COR-L47 (cell line): Measurements from ENCODE around the gene DIRAS2.
"Not testable (repeated sequence)": the region's sequence is repeated elsewhere in the genome, so short reads cannot be mapped to it uniquely, and the experiment has no call there.

ENCODE experiments used
- DNase-seq: peaks from one replicate; lab custom pipeline; 2025; lab: John Stamatoyannopoulos, UW

The DIRAS2 gene, protein sequence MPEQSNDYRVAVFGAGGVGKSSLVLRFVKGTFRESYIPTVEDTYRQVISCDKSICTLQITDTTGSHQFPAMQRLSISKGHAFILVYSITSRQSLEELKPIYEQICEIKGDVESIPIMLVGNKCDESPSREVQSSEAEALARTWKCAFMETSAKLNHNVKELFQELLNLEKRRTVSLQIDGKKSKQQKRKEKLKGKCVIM

DNA sequence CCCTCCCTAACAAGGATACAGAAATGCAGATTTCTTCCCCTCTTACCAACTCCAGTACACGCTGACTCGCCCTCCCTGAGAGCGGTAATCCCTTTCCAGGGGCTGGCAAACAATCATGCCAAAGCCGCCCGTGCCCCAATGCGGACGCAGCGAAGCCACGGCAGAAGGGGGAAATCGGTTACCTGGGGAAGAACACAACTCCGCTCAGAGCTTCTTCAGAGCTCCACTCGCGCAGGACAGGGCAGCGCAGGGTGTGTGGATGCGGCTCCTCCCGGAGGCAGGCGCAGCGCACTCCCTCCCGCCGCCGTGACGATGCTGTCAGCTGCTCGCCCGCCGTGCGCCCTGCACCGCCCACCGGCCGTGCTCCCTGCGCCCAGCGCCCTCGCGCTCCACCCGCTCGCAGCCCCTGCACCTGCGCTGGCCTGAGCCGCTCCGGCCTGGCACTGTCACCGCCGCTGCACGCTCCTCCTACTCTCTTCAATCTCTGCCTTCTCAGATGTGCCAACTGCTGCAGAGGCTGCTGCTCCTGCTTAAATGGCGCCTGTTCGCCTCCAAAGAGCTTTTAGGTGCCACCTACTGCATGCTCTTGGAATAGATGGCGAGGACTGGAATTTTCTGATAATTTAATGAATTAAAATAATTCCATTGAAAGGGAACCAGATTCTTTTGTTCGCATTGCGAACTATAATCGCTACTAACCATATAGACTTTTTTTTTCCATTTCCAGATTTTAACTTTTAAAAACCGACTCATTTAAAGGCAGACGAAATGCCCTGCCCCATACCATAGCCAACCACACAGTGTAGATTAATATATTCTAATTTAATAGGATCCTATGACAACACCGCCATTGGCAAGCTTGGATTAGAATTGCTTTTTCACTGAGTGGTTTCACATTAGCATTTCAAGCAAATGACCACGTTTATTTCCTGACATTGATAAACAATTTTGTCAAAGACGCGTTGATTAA, at the start of gene DIRAS2:
TSS of gene DIRAS2 (minus strand) at position 255 of the 970 bp plus-strand sequence. CDS start 28,997 bp downstream, outside the sequence.
- DNase-seq, result peak; percentile 92

DNA sequence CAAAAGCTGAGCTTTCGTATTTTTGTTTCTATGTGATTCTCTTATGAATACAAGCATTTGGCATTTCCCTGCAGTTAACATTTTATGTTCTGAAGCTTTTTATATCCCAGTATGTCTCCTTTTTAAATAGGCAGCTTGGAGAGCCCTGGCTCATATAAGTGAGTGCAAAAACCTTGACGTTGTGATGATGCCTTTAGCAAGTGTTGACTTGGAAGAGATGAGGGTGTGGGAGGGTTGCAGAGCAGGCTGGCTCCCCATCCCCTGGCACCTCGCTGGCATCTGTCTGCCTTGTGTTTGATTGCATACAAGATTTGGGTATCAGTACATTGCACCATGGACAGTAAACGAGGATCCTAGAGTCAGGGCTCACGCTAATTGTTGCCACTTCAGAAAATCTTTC, 42.1 kb upstream of the DIRAS2 start:
- DNase-seq, result no peak

DNA sequence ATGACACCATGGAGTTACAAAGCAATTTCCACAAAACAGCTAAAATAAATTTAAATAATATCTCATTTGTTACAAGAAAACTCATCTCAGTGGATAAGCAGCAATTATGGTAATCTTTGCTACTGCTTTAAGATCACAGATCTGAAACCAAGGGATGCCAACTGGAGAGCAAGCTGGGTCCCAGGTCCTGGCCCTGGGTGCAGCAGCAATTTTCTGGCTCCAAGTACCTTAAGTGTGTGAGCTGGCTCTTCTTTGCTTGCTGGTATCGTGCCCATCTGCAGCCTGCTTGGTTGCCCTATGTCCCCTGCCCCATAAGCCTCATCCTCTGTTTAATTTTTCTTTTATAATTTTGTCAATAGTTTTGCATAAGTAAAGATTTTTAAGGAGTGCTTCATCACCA, 41.5 kb upstream of the DIRAS2 start:
- DNase-seq, result no peak

DNA sequence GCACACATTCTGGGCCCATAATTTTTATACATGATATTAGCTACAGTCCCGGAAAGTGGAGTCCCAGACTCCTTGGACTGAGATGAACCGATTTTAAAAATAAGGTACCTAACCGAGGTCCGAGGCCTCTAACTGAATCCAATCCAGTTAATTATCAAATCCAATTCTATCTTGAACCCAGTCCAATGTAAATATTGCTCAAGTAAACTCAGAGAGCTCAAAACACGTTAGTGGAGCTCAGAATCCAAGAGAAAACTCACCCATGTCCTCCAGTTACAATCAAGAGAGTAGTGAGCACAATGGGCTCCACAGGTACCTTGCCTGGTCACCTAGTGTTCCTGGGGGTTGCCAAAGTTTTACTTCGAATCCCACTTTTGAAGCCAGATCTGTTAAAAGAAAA, 37.9 kb upstream of the DIRAS2 start:
- no peak for DNase-seq

DNA sequence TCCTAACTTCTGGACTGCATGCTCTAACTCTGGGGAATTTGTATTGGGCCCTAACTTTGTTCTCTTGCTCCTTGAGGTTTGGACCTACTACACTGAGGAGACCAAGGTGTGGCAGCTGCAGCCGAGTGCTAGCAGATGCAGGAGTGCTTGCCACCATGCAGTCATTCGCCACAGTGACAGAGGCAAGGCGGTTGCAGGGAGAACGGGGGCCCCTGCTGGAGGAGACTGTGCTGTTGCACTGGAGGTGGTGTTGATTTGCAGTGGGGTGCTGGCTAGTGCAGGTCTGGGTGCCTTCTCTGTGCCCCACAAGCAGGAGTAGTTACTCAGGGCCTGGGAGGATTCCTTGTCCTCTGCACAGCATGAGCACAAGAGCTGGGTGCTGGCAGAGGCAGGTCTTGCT, 22.4 kb upstream of the DIRAS2 start:
- no peak for DNase-seq

DNA sequence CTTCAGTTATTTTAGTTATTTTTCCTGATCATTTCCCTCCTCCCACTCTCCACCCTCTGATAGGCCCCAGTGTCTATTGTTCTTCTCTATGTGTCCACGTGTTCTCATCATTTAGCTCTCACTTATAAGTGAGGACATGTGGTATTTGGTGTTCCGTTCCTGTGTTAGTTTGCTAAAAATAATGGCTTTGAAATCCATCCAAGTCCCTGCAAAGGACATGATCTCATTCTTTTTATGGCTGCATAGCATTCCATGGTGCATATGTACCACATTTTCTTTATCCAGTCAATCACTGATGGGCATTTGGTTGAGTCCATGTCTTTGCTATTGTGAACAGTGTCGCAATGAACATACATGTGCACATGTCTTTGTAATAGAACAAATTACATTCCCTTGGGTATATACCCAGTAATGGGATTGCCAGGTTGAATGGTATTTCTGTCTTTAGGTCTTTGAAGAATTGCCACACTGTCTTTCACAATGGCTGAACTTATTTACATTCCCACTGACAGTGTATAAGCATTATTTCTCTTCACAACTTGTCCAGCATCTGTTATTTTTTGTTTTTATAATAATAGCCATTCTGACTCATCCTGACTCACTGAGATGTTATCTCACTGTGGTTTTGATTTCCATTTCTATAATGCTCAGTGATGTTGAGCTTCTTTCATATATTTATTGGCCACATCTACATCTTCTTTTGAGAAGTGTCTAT, 17.2 kb upstream of the DIRAS2 start:
- DNase-seq, result no peak

DNA sequence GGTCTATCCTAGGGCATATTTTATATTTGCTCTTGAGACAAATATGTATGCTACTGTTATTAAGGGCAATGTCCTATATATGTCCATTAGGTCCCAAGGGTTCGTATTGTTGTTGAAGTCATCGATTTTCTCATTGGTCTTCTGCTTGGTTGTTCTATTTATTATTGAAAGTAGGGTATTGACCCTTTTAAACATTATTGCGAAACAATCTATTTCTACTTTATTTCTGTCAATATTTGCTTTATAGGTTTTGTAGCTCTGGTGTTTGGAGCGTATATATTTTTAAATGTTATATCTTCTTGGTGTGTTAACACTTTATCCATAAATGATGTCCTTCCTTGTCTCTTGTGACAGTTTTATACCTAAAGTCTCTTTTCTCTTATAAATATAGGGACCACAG, 16.2 kb upstream of the DIRAS2 start:
- no peak for DNase-seq

DNA sequence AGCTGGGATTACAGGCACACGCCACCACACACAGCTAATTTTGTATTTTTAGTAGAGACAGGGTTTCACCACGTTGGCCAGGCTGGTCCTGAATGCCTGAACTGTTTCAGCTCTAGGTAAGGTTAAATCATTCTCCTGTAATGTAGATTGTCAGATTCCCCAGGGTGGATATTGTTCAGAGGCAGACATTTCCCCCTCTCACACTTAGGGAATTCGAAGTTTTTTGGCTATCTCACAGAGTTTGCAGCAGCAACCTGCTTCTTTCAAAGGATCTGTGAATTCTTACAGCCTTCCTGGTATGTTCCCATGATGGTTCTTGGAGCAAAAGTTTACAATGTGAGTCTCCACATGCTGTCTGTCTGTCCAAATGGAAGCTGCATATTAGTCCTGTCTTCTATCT, 15.6 kb upstream of the DIRAS2 start:
- DNase-seq, result no peak

DNA sequence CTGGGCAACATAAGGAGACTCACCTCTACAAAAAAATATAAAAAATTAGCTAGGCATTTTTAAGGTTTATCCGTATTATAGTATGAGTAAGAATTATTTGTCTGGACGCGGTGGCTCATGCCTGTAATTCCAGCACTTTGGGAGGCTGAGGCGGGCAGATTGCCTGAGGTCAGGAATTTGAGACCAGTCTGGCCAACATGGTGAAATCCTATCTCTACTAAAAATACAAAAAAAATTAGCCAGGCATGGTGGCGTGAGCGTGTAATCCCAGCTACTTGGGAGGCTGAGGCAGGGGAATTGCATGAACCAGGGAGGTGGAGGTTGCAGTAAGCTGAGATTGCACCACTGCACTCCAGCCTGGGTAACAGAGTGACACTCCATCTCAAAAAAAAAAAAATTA, 14.3 kb upstream of the DIRAS2 start:
- DNase-seq, result not testable (repeated sequence)

DNA sequence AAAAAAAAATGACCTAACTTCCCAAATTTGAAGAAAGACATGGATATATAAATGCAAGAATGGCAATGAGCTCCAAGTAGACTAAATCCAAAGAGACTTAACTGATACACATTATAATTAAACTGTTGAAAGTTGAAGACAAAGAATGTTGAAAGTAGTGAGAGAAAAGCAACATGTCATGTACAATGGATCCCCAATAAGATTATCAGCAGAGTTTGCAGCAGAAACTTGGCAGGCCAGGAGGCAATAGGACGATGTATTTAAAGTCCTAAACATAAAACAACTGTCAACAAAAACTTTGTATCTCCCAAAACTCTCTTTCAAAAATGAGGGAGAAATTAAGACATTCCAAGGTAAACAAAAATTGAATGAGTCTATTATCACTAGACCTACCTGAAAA, 8.6 kb upstream of the DIRAS2 start:
- DNase-seq, result no peak

DNA sequence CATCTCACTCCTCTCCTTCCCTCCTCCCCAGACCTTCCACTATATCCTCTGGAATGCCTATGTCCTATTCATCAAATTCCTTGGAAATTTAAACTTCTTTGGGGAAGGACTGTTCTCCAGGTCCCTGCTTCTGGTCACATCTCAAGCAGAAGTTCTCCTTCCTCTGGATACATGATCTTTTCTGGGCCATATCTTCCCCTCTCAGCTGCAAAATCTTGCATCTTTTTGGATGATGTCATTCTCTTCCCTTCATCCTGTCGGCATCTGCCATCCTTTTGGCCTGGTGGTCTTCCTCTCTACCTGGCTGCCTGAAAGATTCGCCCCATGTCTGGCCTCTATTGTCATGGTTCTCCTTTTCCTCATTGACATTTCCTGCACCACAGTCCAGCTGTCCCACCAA, 5.2 kb upstream of the DIRAS2 start:
- DNase-seq, result no peak

DNA sequence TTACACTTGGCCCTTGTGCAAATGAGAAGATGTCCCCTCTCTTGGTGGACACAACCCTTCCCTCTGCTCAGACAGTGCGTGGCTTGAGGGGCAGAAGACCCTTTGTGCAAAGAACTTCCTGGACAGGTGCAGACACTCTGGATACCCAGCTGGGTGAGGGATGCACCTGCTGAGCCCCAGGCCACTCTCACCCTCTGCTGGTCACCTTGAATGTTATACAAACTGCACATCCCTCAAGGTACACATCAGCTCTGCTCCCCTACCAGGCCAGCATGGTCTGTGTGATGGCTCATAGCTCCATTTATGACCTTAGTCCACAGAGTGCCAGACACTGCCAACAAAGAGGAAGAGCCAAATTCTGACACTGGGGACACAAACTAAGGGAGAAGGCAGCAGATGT, 3.1 kb upstream of the DIRAS2 start:
- DNase-seq, result peak; percentile 16

DNA sequence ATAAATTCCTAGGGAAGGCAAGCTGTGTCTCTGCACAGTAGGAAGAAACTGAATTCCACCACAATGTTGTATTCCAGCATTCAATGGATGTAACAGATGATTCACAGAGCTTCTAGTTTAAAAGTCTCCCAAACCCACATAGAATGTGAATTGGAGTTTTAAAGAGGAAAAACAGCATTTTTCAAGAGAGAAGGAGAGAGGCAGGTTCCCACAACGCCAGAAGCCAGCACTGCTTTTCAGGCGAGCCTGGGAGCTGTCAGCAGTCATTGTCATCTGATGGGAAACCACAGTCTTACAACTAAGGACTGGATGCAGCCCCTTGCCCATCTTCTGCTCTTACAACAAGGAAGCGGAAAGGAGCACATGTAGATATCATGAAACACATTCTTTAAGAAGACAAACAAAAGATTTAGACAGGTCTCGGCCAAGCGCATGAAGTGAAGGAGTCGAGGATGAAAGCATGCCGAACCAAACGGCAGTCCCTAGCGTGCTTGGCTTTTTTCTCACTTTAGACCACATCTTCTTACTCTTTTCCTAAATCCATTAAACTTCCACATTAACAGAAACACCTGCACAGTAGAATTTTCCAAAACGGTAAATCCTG, 638 bp downstream of the DIRAS2 start:
- DNase-seq, result no peak

DNA sequence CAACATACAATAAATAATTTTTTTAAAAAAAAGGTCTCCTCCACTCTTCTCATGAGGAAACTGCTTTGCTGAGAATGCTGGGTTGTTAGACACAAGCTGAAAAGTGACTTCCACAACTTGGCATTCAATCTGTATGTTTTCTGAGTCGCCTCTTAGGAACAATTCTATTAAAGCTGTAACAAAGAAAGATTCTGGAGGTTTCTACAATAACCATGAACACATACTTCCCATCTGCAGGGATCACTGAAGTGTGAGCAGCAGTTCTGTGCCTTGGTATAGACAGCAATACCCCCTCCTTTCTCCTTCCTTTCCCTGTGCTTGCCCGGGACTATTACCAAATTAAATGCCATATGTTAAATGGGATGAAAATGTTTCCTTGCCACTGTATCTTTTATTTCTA, 1.5 kb downstream of the DIRAS2 start:
- no peak for DNase-seq

DNA sequence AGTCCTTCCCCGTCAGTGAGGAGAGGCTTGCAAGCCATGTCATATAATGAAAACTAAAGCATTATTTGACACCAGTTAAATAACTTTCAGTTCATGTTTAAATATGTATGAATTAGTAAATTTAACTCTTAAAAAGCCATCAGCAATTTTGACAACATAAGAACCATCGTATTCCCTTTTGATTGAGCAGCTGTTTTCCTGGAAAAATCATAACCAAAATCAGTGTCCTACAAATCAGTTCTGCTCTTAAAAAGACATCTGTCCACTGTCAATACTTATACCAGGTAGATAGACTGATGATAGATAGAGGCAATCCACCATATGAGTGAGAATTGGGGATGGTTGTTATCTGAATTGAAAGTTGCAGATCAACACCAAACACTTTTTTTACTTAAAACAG, 2.3 kb downstream of the DIRAS2 start:
- DNase-seq, result no peak

DNA sequence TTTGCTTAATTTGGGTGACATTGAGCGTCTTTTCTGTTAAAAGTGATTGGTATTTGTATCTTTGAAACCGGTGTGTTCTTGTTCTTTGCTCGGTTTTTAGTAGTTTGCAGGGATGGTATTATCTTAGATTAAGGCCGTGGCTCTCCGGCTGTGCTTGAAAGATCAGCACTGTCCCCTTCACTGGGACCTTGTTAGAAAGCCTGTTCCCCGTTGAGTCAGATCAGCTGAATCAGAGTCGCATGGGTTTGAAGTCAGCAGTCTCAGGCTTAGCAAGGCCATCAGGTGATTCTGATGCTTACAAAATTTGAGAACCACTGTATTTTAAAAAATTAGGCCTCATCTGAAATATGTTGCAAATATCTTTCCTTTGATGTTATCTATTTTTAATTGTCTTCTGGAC, 5.0 kb downstream of the DIRAS2 start:
- no peak for DNase-seq

DNA sequence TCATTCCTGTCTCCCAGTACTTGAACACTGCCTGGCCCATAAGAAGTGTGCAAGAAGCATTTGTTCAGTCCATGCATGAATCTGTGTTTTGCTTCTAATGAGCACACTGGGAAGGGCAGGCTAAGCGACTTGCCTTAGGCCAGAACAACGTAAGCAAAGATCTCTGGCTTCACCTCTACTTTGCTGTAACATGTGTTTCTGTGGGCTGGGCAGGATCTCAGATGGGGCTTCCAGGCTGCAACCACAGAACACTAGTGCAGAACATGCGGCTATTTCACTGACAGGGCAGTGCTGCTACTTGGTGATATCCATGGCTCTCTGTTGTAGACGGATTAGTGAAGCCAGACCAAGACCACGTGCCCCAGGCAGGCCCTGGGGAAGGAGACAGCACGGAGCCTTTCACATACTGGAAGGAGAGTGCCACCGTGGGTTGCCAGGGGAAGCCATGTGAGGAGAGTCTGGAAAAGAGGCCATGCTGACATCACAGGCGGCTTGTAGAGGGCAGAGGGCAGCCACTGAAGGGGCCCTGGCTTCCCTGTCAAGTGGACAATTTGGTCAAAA, 9.9 kb downstream of the DIRAS2 start:
- no peak for DNase-seq

DNA sequence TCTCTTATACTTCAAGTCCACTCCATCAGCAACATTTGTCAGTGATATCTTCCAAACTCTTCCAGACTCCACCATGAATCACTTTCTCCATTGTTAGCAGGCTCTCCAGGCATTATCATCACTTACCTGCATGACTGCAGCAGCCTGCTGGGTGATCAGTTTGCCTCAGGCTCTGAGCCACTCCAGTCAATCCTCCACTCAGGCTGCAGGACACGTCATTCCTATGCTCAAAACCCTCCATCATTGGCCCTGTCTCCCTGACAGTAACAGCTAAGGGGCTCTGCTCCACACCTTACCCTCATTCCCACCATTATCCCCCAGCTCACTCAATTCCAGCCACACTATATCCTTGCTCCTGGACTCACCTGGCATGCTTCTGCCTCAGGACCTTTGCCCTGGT, 10.7 kb downstream of the DIRAS2 start:
- no peak for DNase-seq

DNA sequence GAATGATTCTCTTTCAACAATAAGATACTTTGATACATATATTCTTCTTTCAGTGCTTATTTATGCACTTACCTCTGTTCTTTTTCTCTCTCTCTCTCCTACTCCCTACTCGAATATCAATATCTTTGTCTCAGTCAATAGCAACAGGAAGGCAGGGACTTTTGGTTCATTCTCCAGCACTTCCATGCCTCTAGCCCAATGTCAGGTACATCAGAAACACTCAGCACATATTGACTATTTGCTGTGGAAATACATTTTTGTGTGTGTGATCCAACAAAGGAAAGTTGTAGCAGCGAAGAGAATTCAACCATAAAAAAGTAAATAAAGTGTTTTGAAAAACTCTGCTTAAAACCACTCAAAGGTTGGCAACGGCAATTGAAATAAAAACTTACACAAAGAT, 12.6 kb downstream of the DIRAS2 start:
- no peak for DNase-seq

DNA sequence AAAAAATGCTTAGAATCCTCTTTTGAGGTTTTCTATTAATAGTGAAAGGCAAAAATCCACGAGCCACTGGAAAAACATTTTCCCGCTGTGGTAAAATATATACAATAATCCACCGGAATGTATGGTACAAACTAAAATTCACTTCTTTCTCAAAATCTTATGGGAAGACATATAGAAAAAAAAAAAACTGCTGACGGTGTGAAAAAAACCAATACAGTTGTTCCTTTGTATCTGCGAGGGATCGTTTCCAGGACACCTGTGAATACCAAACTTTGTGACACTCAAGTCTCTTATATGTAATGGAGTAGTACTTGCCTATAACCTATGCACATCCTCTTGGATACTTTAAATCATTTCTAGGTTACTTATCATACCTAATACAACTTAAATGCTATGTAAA, 13.3 kb downstream of the DIRAS2 start:
- no peak for DNase-seq

DNA sequence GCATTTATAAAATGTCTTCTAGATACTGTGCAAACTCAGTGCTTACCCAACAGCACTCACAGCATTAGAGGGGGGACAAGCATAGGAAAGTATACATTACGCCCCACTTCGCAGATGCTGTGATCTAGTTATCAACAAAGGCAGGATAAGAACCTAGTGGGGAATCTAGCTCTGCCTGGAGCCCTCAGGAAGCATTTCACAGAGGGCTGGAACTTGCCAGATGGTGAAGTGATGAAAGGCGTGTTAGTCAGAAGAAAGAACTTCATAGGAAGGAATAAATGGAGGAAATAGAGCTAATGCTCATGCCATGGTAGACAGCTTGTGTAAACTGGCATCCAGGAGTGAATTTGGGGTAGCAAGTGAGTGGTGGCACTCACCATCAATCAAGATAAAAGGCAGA, 25.8 kb downstream of the DIRAS2 start:
- no peak for DNase-seq

DNA sequence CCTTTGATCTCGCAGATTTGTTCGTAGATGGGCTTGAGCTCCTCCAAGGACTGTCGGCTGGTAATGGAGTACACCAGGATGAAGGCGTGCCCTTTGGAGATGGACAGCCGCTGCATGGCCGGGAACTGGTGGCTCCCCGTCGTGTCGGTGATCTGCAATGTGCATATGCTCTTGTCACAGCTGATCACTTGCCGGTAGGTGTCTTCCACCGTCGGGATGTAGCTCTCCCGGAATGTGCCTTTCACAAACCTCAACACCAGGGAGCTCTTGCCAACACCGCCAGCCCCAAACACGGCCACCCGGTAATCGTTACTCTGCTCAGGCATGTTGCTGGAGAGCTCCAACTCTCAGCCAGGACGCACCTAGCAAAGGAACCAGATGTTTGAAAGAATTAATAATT, 29.1 kb downstream of the DIRAS2 start:
- DNase-seq, result no peak
